Measurements from ENCODE around the gene PTPN21.
"Not testable (repeated sequence)": the region's sequence is repeated elsewhere in the genome, so short reads cannot be mapped to it uniquely, and the experiment has no call there.

PTPN21 gene

DNA sequence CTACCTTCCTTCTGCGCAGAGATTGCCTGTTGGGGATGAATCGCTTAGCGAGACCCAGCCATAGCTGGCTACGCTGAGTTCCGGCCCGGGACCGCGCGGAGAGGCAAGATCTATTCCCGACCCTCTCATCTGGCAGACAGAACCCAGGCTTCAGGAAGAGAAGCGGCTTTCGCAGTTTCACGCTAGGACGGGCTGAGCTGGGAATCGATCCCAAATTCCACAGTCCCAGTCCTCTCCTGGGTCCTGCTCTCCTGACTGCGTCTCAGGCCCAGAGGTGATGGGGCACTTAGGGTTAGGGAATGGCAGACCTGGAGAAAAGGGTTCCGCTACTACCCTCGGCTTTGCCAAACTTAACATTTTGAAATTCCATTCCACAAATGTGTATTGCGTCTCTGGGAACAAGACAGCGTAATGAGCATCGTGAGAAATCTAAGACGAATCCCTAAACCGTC, 2.8 kb downstream of the PTPN21 start:
- DNase-seq (ENCODE audit: low read depth), result no peak

DNA sequence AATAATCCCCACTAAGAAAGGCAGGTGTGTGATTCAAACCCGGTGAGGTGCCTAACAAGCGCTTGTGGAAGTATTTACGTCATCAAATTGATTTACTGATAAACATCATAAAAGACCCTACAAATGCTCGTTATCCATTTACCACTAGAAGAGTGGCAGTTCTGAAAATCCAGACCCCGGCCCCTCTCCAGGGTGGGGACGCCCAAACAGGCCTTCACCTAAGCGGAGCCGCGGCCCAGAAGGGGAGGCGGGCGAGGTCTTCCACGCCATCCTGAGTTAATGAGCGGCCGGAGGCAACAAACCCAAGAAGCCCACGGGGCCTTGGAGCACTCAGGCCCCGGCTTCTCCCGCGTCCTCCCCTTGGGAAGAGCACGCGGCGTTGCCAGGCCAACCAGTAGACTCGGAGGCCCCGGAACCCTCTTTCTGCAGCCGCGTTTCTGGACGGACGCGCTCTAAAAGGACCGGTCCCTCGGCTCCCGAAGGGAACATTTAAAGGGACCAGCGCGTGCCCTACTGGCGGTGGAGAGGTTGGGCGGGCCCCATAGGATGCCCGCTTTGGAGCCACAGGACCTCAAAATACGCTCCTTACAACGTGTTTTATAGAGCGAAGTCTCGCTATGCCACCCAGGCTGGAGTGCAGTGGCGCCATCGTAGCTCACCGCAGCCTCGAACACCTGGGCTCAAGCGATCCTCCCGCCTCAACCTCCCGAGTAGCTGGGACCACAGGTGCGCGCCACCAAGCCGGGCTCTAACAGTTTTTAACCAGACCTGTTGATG, 3.5 kb downstream of the PTPN21 start:
- no peak for DNase-seq (ENCODE audit: low read depth)

DNA sequence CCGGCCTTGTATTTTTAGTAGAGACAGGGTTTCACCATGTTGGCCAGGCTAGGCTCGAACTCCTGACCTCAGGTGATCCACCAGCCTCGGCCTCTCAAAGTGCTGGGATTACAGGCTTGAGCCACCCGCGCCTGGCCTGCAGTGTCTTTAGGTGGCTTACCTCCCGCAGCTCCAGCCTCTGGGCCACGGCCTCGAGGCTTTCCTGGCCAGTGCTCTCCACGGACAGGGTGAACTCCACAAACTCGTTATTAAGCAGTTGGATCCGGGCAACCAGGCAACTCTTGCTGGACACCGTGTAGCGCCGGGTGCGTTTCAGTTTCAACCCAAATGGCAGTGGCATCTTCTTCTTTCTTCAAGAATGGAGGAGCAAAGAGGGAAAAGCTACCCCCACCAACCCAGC, 4.7 kb downstream of the PTPN21 start:
- no peak for DNase-seq (ENCODE audit: low read depth)

DNA sequence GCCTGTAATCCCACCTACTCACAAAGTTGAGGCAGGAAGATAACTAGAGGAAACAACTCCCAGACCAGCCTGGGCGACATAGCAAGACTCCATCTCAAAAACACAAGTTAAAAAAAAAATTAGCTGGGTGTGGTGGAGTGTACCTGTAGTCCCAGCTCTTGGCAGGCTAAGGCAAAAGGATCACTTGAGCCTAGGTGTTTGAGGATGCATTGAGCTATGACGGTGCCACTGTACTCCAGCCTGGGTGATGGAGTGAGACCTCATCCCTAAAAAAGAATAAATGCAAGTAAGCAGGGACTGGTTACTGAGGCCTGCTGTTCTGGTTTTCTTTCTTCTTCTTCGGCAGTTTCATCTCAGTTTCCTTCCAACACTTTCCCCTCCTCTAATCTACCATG, 7.4 kb downstream of the PTPN21 start:
- no peak for DNase-seq (ENCODE audit: low read depth)

DNA sequence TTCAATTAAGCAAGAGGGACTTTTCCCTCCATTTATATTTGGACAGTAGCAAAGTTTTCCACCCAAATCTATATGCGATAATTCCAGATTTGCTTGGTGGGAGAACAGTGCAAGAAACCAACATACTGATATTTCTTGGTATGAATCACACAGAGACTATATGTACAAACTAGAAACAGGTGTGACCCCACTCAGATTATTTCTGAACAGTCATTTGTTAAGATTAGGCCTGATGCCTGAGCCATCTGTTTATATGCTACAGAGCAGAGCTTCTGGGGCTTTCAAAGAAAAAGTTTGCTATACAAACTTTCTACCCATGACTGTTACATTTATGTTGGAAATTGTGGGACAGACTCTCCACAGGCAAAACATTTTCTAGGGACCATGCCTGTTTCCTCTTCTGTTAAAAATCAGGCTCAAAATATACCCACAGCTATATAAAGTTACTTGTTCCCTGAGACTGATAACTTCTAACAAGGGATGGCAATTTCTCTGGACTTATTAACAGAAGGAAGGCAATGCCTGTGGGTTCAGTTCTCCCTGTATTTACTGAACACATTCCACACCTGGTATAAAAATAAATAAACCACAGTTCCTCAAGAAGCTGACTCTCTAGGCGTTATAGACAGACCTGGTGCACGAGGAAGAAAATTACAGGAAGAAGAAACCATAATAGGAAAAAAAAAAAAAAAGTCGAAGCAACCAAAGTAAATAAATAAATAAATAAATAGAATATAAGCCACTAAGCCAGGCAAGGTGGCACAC, 8.0 kb downstream of the PTPN21 start:
- DNase-seq (ENCODE audit: low read depth), result no peak

DNA sequence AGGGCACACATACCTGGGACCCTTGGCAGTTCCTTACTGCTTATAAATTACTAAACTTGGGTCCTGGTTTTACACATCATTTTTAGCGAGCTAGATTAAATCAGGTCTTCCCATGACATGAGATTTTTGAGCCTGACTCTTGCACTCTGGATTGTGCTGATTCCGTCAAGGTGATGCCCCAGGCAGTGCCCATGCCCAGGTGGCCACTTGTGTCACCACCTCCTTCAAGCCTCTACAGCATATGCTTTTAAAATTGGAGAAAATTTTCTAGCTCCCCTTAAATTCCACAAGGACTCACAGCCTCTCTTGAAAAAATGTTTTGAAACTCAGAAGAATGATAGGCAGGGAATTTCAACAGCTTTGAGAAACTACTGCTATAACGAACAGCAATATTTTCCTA, 9.6 kb downstream of the PTPN21 start:
- DNase-seq (ENCODE audit: low read depth), result no peak

GRCh38 chr14:88542857-88543795, 11.7 kb downstream of the PTPN21 start:
- no peak for DNase-seq (ENCODE audit: low read depth)

GRCh38 chr14:88541324-88541723, 13.5 kb downstream of the PTPN21 start:
- DNase-seq (ENCODE audit: low read depth), result no peak

- no peak for DNase-seq (ENCODE audit: low read depth)
Observed at GRCh38 chr14:88535813-88536212, 19.0 kb downstream of the PTPN21 start.

DNA sequence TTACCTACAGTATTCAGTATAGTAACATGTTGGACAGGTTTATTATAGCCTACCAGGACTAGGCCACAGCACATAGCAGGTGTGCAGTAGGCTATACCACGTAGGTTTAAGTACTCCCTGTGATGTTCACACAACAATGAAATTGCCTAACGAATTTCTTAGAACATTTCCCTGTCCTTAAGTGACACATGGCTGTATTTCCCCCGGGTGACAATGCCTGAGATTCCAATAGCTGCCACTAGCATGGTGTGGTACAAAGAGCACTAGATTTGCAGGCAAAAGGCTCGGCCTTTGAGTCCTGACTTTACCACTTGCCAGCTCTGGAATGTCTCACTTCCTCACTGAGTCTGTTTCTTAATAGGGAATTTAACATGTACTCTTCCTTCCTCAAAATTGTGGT, 19.7 kb downstream of the PTPN21 start:
- DNase-seq (ENCODE audit: low read depth), result no peak

DNA sequence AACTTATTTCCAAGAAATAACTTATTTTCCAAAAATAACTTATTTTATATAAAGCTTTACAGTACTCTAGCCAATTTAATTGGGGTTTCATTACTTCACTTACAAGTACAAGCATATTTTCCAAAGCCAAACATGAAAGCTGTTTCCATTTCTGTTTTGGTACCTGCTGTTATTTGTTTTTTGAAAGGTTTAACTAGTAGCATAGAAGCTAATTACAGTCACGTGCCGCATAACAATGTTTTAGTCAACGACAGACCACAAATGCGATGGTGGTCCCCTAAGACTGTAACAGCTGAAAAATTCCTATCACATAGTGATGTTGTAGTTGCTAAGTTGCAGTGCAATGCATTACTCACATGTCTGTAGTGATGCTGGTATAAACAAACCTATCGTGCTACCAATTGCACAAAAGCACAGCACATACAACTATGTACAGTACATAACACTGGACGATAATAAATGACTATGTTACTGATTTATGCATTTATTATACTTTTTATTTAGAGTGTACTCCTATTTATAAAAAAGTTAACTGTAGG, 21.7 kb downstream of the PTPN21 start:
- no peak for DNase-seq (ENCODE audit: low read depth)

DNA sequence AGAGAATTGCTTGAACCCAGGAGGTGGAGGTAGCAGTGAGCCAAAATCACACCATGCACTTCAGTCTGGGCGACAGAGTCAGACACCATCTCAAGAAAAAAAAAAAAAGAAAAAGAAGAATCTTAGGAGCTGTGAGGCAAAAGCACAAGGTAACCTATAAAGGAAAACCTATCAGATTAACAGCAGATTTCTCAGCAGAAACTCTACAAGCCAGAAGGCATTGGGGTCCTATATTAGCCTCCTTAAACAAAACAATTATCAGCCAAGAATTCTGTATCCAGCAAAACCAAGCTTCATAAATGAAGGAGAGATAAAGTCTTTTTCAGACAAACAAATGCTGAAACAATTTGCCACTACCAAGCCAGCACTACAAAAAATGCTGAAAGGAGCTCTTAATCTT, 24.9 kb downstream of the PTPN21 start:
- not testable (repeated sequence) for DNase-seq (ENCODE audit: low read depth)

- no peak for DNase-seq (ENCODE audit: low read depth)
Observed at GRCh38 chr14:88522393-88522792, 32.4 kb downstream of the PTPN21 start.

GRCh38 chr14:88521818-88522217, 33.0 kb downstream of the PTPN21 start:
- DNase-seq (ENCODE audit: low read depth), result no peak

- no peak for DNase-seq (ENCODE audit: low read depth)
Observed at GRCh38 chr14:88519907-88520306, 34.9 kb downstream of the PTPN21 start.

- no peak for DNase-seq (ENCODE audit: low read depth)
Observed at GRCh38 chr14:88518592-88519512, 36.0 kb downstream of the PTPN21 start.

DNA sequence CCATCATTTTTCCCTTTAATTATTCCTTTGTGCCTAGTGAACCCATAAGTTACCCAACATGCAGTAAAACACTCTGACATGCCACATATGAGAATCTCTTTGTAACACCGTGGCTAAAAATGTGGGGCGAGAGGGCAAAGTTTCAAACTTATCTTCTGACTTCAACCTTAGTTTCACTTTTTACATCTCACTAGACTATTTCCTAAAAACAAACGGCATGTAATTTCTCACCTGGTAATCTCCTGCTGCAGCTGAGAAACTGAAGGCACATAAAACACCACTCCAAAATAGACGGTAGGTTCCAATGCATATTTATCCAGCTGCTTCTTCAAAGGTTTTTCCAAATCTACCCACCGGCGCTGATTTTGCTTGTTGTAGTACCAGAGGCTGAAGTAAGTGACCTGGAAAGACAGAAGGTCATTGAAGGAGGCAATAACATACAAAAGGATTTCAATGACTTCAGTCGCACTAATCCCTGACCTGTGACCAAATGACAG, 37.9 kb downstream of the PTPN21 start:
- DNase-seq (ENCODE audit: low read depth), result no peak

- DNase-seq (ENCODE audit: low read depth), result no peak
Observed at GRCh38 chr14:88515499-88516221, 39.1 kb downstream of the PTPN21 start.

DNA sequence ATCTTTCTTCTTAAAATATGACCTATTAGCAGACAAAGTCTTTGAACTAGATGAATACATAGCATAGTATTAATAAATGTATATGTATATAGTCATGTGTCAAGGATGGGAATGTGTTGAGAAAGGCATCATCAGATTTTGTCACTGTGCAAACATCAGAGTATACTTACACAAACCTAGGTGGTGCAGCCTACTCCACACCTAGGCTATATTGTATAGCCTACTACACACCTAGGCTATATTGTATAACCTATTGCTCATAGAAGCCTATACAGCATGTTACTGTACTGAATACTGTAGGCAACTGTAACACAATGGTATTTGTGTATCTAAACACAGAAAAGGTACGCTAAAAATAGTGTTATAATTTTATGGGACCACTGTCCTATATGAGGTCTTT, 47.6 kb downstream of the PTPN21 start:
- DNase-seq (ENCODE audit: low read depth), result no peak

DNA sequence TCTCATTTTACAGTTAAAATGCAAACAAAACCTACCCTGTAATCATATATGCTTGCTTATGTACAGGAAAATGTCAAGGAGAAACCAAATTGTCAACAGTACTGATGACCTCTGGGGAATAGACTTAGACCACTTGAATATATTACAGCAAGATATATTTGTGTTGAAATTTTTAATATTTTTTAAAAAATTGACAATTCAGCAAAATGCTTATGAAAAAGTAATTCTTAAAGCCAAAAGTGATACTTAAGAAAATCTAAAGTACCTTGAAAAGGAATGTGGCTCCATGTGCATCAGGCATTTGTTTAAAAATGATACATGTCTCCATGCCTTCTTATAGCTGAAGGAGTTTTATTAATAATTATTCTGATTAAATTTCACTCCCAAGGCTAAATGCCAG, 49.2 kb downstream of the PTPN21 start:
- no peak for DNase-seq (ENCODE audit: low read depth)
